HCT116 (cell line): ENCODE results near the gene CDH1.

Experiments
- EZH2 ChIP-seq: fragments of 200-600 bp; sonication (generic); IDR thresholded peaks from 2 replicates; pipeline ENCODE4 v1.6.1; 2017; ENCODE audit warnings: antibody characterized with exemption, mixed run types
- TF ChIP-seq, protein P1 (sequence below), 3 experiments: fragments of 200-600 bp in 1 of 3; sonication (generic) in 1 of 3; IDR thresholded peaks in 2 of 3; conservative IDR thresholded peaks in 1 of 3; 2 replicates each; pipeline ENCODE4 v1.5.1; 2012 to 2017; ENCODE audit warnings: low read depth in 2 of 3, low read length in 2 of 3, antibody characterized with exemption in 1 of 3, borderline replicate concordance in 1 of 3, control low read depth in 1 of 3, mild to moderate bottlenecking in 1 of 3, mixed read lengths in 1 of 3, mixed run types in 1 of 3, moderate library complexity in 1 of 3; ENCODE audit not compliant: insufficient read depth in 1 of 3
- TF ChIP-seq, protein P2 (sequence below): IDR thresholded peaks from 2 replicates; pipeline ENCODE4 v1.6.1; 2012

DNA sequence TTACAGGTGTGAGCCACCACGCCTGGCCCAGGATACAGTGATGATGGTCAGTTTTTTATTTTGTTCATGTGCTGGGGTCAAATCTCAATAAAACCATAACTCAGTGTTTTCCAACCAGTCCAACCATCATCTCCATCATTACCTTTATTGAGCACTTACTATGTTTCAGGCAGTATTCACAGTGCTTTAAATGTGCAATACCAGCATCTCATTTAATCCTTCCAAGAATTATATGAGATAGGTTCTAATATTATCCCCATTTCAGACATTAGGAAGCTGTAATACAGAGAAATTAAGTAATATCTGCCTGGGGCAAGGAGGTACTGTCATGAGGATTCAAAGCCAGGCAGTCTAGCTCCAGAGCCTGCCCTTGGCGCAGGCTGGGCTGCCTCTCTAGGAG lies 69.3 kb downstream of the CDH1 start:
- TF ChIP-seq, protein P1, sequence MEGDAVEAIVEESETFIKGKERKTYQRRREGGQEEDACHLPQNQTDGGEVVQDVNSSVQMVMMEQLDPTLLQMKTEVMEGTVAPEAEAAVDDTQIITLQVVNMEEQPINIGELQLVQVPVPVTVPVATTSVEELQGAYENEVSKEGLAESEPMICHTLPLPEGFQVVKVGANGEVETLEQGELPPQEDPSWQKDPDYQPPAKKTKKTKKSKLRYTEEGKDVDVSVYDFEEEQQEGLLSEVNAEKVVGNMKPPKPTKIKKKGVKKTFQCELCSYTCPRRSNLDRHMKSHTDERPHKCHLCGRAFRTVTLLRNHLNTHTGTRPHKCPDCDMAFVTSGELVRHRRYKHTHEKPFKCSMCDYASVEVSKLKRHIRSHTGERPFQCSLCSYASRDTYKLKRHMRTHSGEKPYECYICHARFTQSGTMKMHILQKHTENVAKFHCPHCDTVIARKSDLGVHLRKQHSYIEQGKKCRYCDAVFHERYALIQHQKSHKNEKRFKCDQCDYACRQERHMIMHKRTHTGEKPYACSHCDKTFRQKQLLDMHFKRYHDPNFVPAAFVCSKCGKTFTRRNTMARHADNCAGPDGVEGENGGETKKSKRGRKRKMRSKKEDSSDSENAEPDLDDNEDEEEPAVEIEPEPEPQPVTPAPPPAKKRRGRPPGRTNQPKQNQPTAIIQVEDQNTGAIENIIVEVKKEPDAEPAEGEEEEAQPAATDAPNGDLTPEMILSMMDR (IDR thresholded peaks at IDR 0.05 in 2 of 3, conservative IDR thresholded peaks at IDR 0.05 in 1 of 3; ENCODE audit: borderline replicate concordance in 1 of 3, insufficient read depth in 1 of 3, low read depth in 2 of 3, low read length in 2 of 3): no peak
- TF ChIP-seq, protein P2, sequence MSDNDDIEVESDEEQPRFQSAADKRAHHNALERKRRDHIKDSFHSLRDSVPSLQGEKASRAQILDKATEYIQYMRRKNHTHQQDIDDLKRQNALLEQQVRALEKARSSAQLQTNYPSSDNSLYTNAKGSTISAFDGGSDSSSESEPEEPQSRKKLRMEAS: no peak
- no peak for TF ChIP-seq EZH2
